ENCODE data around the gene USO1.
A peak's percentile ranks its signal among the peaks of the same experiment; 100 is the strongest.
"Not testable (repeated sequence)": the region's sequence is repeated elsewhere in the genome, so short reads cannot be mapped to it uniquely, and the experiment has no call there.

Gene USO1

GRCh38 chr4:75717408-75717807 is 7.0 kb upstream of the USO1 start:
- TF ChIP-seq CTCF (IDR thresholded peaks at IDR 0.05; ENCODE audit: low read depth, low read length) (no peak), MYC (IDR thresholded peaks at IDR 0.05; ENCODE audit: low read depth, low read length) (no peak), POLR2A (IDR thresholded peaks at IDR 0.05; ENCODE audit: extremely low read depth, insufficient read length) (no peak), MAX (IDR thresholded peaks at IDR 0.05; ENCODE audit: low read depth, low read length) (no peak)
- no peak overlapping the region for H3K4me3 ChIP-seq (ENCODE audit: low read depth, low read length)
- no peak for DNase-seq (ENCODE audit: low read depth)

GRCh38 chr4:75718529-75718928 is 5.8 kb upstream of the USO1 start:
- no peak overlapping the region for H3K4me3 ChIP-seq (ENCODE audit: low read depth, low read length)
- DNase-seq (ENCODE audit: low read depth), result no peak
- no peak for TF ChIP-seq MAX (IDR thresholded peaks at IDR 0.05; ENCODE audit: low read depth, low read length)
- no peak for TF ChIP-seq MYC (IDR thresholded peaks at IDR 0.05; ENCODE audit: low read depth, low read length)
- TF ChIP-seq POLR2A (IDR thresholded peaks at IDR 0.05; ENCODE audit: extremely low read depth, insufficient read length), result no peak
- TF ChIP-seq CTCF (IDR thresholded peaks at IDR 0.05; ENCODE audit: low read depth, low read length), result no peak

- peak overlapping the region; percentile 92 for H3K4me3 ChIP-seq (ENCODE audit: low read depth, low read length)
- TF ChIP-seq POLR2A (IDR thresholded peaks at IDR 0.05; ENCODE audit: extremely low read depth, insufficient read length) (no peak), CTCF (IDR thresholded peaks at IDR 0.05; ENCODE audit: low read depth, low read length) (no peak), MYC (IDR thresholded peaks at IDR 0.05; ENCODE audit: low read depth, low read length) (no peak), MAX (IDR thresholded peaks at IDR 0.05; ENCODE audit: low read depth, low read length) (no peak)
- DNase-seq (ENCODE audit: low read depth), result no peak
Measured at GRCh38 chr4:75722417-75722816, 2.0 kb upstream of the USO1 start.

GRCh38 chr4:75723163-75724065 is 963 bp upstream of the USO1 start:
- TF ChIP-seq CTCF (IDR thresholded peaks at IDR 0.05; ENCODE audit: low read depth, low read length) (no peak), MAX (IDR thresholded peaks at IDR 0.05; ENCODE audit: low read depth, low read length) (no peak), MYC (IDR thresholded peaks at IDR 0.05; ENCODE audit: low read depth, low read length) (no peak), POLR2A (IDR thresholded peaks at IDR 0.05; ENCODE audit: extremely low read depth, insufficient read length) (no peak)
- peak overlapping the region; percentile 92 for H3K4me3 ChIP-seq (ENCODE audit: low read depth, low read length)
- DNase-seq (ENCODE audit: low read depth), result peak; percentile 19

- no peak for TF ChIP-seq CTCF (IDR thresholded peaks at IDR 0.05; ENCODE audit: low read depth, low read length)
- peak; percentile 34 for TF ChIP-seq MYC (IDR thresholded peaks at IDR 0.05; ENCODE audit: low read depth, low read length)
- TF ChIP-seq MAX (IDR thresholded peaks at IDR 0.05; ENCODE audit: low read depth, low read length), result peak; percentile 29; the same call in 1 of the 2 replicates
- no peak for TF ChIP-seq POLR2A (IDR thresholded peaks at IDR 0.05; ENCODE audit: extremely low read depth, insufficient read length)
- H3K4me3 ChIP-seq (ENCODE audit: low read depth, low read length), result peak overlapping the region; percentile 93
- DNase-seq (ENCODE audit: low read depth), result peak; percentile 76
Measured at GRCh38 chr4:75724867-75725724, 719 bp downstream of the USO1 start.

GRCh38 chr4:75725942-75726538 is 1.7 kb downstream of the USO1 start:
- peak overlapping the region; percentile 93 for H3K4me3 ChIP-seq (ENCODE audit: low read depth, low read length)
- not testable (repeated sequence) for DNase-seq (ENCODE audit: low read depth)
